Gastroesophageal sphincter (tissue), 4 donors: Measurements from ENCODE around the gene PAXX. TPM values are rescaled to one million over a fixed set of nuclear protein-coding genes. Genes with fewer than 3 reads are reported as not detected.

Experiments used
- ATAC-seq: fragments of 150-250 bp; one replicate; pipeline ENCODE4 v1.9.1; 2016; ENCODE audit warnings: mild to moderate bottlenecking, moderate library complexity
- H3K27ac ChIP-seq, 4 donors: fragments of 200-600 bp; sonication (generic) in 3 of 4; 1 replicate in 3 of 4; 2 replicates in 1 of 4; pipeline ENCODE4 v1.5.1; 2016 to 2019
- H3K27me3 ChIP-seq: fragments of 200-600 bp; sonication (generic); one replicate; pipeline ENCODE4 v1.5.1; 2019
- H3K36me3 ChIP-seq, 2 donors: fragments of 200-600 bp; sonication (generic); one replicate each; pipeline ENCODE4 v1.5.1; 2019; ENCODE audit warnings: control low read depth in 1 of 2
- H3K4me1 ChIP-seq, 3 donors: fragments of 200-600 bp; sonication (generic); 1 replicate in 2 of 3; 2 replicates in 1 of 3; pipeline ENCODE4 v1.5.1; 2016 to 2019; ENCODE audit warnings: control low read depth in 2 of 3
- H3K4me3 ChIP-seq, 2 donors: fragments of 200-600 bp; sonication (generic); one replicate each; pipeline ENCODE4 v1.5.1; 2019; ENCODE audit warnings: mild to moderate bottlenecking in 1 of 2, moderate library complexity in 1 of 2
- H3K9me3 ChIP-seq, 3 donors: fragments of 200-600 bp; sonication (generic); one replicate each; pipeline ENCODE4 v1.5.1; 2017 to 2019; ENCODE audit warnings: control low read depth in 2 of 3
- EP300 ChIP-seq: sonication (generic); formaldehyde crosslinking; IDR thresholded peaks from one replicate; pipeline ENCODE4 v1.6.1; 2017; ENCODE audit warnings: antibody characterized with exemption, mild to moderate bottlenecking
- POLR2A ChIP-seq, 2 donors: fragments of 450-650 bp; IDR thresholded peaks; one replicate each; pipeline ENCODE4 v1.6.1; 2017; ENCODE audit warnings: antibody characterized with exemption in 2 of 2, mild to moderate bottlenecking in 2 of 2, moderate library complexity in 1 of 2
- POLR2AphosphoS5 ChIP-seq: sonication (generic); formaldehyde crosslinking; IDR thresholded peaks from one replicate; pipeline ENCODE4 v1.6.1; 2017; ENCODE audit warnings: antibody characterized with exemption
- WGBS, 2 donors: methylation state at CpG; one replicate each; pipeline ENCODE4 v1.1.5; 2018; ENCODE audit warnings: low coverage in 1 of 2; 5-methylcytosine and 5-hydroxymethylcytosine counted together
- total RNA-seq, 4 donors: library from RNA; depleted of rRNA; stranded (reverse); fragments of >200 nt; gene quantifications; one replicate each; pipeline ENCODE4 v1.1.0, GENCODE V29; 2016
- TF ChIP-seq, protein P1 (sequence below), 4 experiments: fragments of 200-600 bp in 2 of 4; fragments of 450-650 bp in 2 of 4; sonication (generic) in 1 of 4; IDR thresholded peaks; one replicate each; pipeline ENCODE4 v1.5.1; 2017 to 2019; ENCODE audit warnings: antibody characterized with exemption in 4 of 4, mild to moderate bottlenecking in 2 of 4, moderate library complexity in 2 of 4

The PAXX gene
- total RNA-seq, 4 donors from 2014 or later: 24.2 to 42.6 (median 36.1) TPM

DNA sequence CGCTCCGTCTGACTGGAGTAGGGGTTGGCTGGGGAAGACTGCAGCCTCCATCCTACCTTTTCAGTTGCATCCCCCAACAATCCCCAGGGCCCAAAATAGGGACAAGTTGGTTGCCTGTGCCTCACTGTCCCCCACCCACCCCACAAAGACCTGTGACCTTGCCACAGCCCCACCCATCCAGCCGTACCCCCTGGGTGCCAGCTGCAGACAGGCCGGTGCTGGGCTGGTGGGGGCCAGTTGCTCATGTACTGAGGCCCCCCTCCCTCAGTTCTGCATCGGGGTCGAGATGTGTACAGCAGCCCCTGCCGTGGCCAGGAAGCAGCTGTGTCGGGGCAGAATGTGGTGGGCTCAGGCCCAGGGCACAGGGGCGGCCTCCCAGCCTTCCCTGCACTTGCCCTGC, 9.1 kb upstream of the PAXX start:
- no peak for ATAC-seq
- H3K4me3 ChIP-seq: no peak overlapping the region
- TF ChIP-seq POLR2AphosphoS5: no peak
- no peak for TF ChIP-seq POLR2A (IDR thresholded peaks at IDR 0.05)
- no peak for TF ChIP-seq EP300
- TF ChIP-seq, protein P1, sequence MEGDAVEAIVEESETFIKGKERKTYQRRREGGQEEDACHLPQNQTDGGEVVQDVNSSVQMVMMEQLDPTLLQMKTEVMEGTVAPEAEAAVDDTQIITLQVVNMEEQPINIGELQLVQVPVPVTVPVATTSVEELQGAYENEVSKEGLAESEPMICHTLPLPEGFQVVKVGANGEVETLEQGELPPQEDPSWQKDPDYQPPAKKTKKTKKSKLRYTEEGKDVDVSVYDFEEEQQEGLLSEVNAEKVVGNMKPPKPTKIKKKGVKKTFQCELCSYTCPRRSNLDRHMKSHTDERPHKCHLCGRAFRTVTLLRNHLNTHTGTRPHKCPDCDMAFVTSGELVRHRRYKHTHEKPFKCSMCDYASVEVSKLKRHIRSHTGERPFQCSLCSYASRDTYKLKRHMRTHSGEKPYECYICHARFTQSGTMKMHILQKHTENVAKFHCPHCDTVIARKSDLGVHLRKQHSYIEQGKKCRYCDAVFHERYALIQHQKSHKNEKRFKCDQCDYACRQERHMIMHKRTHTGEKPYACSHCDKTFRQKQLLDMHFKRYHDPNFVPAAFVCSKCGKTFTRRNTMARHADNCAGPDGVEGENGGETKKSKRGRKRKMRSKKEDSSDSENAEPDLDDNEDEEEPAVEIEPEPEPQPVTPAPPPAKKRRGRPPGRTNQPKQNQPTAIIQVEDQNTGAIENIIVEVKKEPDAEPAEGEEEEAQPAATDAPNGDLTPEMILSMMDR (IDR thresholded peaks at IDR 0.05): no peak
- no peaks in the 10 kb centered on the region for H3K36me3 ChIP-seq
- WGBS, 2 donors: 100% methylated on average over 2 of the region's 9 CpGs; no CpG with 5 or more reads in 1 of the 2 donors
- peaks cover 73% of the 10 kb centered on the region for H3K27me3 ChIP-seq
- peaks cover 0 to 22% (median 1%) of the 10 kb centered on the region in 3 donors for H3K4me1 ChIP-seq
- no peak overlapping the region for H3K27ac ChIP-seq
- no peaks in the 10 kb centered on the region for H3K9me3 ChIP-seq

DNA sequence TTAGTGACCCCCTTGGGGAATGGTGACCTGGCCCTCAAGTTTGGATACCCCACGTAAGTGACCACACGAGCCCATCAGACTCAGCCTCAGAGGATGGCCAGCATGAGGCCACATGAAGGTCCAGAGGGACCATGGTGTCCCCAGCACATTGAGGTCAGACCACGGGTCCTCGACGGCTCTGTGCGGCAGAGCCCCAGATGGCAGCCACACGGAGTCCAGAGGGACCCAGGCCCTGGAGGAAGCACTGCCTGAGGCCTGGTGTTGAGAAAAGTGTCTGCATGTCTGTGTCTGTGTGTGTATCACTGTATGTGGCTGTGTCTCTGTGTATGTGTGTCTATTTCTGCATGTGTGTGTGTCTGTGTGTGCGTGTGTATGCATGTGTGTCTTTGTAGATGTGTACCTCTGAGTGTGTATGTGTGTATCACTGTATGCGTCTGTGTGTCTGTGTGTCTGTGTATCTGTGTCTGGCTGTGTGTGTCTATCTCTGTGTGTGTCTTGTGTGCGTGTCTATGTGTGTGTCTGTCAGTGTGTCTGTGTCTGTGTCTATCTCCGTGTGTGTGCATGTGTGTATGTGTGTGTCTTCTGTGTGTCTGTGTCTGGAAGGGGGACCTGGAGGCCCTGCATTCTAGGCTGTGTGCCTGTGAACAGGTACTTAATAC, 8.4 kb upstream of the PAXX start:
- no peaks in the 10 kb centered on the region for H3K36me3 ChIP-seq
- no peak overlapping the region for H3K4me3 ChIP-seq
- H3K27ac ChIP-seq: no peak overlapping the region
- H3K27me3 ChIP-seq: peaks cover 70% of the 10 kb centered on the region
- no peak for TF ChIP-seq EP300
- TF ChIP-seq, protein P1 (IDR thresholded peaks at IDR 0.05): no peak
- no peak for TF ChIP-seq POLR2A (IDR thresholded peaks at IDR 0.05)
- TF ChIP-seq POLR2AphosphoS5: no peak
- WGBS, 2 donors: 50 to 62% methylated on average over 2 to 3 of the region's 11 CpGs
- H3K9me3 ChIP-seq: no peaks in the 10 kb centered on the region
- H3K4me1 ChIP-seq: peaks cover 0 to 18% (median 0%) of the 10 kb centered on the region in 3 donors
- ATAC-seq: no peak

DNA sequence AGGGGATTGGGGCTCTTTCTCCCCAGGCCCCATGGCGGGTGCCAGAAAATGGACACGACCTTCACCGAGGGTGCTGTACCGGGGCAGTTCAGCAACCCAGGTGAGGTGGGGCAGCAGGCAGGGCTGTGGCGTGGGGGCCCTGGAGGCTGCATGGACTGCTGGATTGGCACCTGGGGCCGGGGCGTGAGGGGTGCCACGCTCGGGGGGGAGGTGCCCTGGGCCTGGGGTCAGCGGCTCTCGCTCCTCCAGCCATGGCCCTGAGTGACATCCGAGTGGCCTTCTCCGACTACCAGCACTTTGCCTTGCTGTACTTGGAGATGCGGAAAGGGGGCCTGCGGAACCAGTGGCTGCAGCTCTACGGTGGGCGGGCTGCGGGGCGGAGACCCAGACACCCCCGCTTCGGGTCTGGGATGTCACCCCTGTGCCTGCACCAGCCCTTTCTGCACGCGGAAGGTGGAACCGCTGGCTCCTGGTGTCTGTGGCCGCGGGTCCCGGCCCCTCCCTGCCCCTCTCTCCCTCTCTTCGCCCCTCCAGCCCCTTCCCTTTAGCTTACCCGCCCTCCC, 7.7 kb upstream of the PAXX start:
- Histone ChIP-seq H3K27me3 (peaks cover 65% of the 10 kb centered on the region), H3K36me3 (no peaks in the 10 kb centered on the region), H3K27ac (no peak overlapping the region), H3K4me3 (no peak overlapping the region), H3K9me3 (no peaks in the 10 kb centered on the region), H3K4me1 (peaks cover 0 to 14% (median 0%) of the 10 kb centered on the region in 3 donors)
- no peak for TF ChIP-seq EP300
- no CpG with 5 or more reads among the region's 29 CpGs for WGBS, 2 donors
- no peak for ATAC-seq

DNA sequence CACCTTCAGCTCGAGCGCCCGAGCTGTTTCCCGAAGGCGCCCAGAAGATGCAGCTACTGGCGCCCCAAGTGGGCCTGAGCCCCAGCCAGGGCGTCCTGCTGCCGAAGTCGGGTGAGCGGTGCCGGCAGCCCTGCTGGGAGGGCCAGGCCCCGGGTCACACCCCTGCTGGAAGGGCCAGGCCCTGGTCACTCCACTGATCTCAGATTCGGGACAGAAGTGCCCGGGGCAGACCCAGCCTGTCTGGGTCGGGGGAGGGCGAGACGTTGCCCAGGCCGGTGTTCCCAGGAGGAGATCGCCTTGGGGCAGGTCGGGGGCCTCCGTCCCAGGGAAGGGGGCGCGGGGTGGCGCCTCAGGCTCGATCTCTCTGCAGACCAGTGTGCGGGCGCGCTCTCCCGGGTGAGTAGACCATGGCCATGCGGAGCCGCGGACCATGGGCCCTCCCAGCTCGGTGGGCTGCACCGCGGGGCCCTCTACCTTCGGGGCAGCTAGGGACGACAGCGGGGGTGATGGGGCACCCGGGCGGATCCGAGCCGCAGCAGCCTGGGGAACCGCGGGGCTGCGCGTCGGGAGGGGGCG, 7.1 kb upstream of the PAXX start:
- Histone ChIP-seq H3K27ac (no peak overlapping the region), H3K4me1 (peaks cover 0 to 14% (median 0%) of the 10 kb centered on the region in 3 donors), H3K27me3 (peaks cover 65% of the 10 kb centered on the region), H3K36me3 (no peaks in the 10 kb centered on the region), H3K4me3 (peak overlapping the region in 1 of 2 donors; percentile 3), H3K9me3 (no peaks in the 10 kb centered on the region)
- TF ChIP-seq POLR2AphosphoS5 (no peak), POLR2A (IDR thresholded peaks at IDR 0.05) (no peak), EP300 (no peak)
- TF ChIP-seq, protein P1 (IDR thresholded peaks at IDR 0.05): no peak
- no CpG with 5 or more reads among the region's 48 CpGs for WGBS, 2 donors
- no peak for ATAC-seq

DNA sequence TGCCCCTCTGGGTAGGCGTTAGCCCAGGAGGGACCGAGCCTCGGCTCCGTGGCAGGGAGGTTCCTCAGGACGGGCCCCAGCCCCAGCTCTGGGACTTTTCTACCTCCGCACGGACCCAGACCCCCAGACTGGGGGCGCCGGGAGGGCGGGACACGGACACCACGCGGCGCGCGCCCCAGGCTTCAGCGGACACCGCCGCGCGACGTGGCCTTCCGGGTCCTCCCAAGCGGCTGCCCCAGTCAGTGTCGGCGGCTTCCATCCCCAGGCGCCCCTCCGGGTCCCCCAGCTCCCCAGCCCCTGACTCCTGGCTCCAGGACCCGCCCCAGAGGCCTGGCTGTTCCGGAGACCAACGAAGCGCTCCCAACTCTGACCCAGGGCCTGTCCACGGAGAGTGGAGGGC, 6.4 kb upstream of the PAXX start:
- no peaks in the 10 kb centered on the region for H3K9me3 ChIP-seq
- H3K27ac ChIP-seq: no peak overlapping the region
- WGBS, 2 donors: no CpG with 5 or more reads among the region's 33 CpGs
- peaks cover 64% of the 10 kb centered on the region for H3K27me3 ChIP-seq
- peaks cover 0 to 14% (median 0%) of the 10 kb centered on the region in 3 donors for H3K4me1 ChIP-seq
- ATAC-seq: no peak
- H3K36me3 ChIP-seq: no peaks in the 10 kb centered on the region
- peak overlapping the region in 1 of 2 donors; percentile 3 for H3K4me3 ChIP-seq
- TF ChIP-seq EP300: no peak
- TF ChIP-seq, protein P1 (IDR thresholded peaks at IDR 0.05): no peak
- TF ChIP-seq POLR2AphosphoS5: no peak
- no peak for TF ChIP-seq POLR2A (IDR thresholded peaks at IDR 0.05)
